HG03159 (cell line): ENCODE data around the gene MEF2A.
"Not testable (repeated sequence)": the region's sequence is repeated elsewhere in the genome, so short reads cannot be mapped to it uniquely, and the experiment has no call there.

Source experiments
- ATAC-seq: cut with Tn5 transposase; IDR thresholded peaks from one replicate; pipeline ENCODE4 v1.9.1; 2021; ENCODE audit warnings: mild to moderate bottlenecking, moderate library complexity; ENCODE audit not compliant: unreplicated experiment

Gene MEF2A

DNA sequence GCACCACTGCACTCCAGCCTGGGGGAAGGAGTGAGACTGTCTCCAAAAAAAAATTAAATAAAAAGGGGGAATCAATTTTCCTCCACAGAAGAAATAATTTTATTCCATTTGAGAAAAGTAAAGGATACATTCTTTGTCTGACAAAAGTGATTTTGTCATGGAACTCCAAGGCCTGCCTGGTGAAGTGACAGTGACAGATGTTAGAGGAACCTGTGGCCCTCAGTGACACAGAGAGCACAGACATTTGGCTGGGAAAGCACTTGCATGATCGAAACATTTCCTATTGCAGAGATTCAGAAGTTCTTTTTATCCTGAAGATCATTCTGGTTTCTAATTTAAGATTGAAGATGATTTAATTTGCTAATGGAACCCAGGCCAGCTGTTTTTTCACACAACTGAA is 161.5 kb downstream of the MEF2A start:
- ATAC-seq, result no peak

DNA sequence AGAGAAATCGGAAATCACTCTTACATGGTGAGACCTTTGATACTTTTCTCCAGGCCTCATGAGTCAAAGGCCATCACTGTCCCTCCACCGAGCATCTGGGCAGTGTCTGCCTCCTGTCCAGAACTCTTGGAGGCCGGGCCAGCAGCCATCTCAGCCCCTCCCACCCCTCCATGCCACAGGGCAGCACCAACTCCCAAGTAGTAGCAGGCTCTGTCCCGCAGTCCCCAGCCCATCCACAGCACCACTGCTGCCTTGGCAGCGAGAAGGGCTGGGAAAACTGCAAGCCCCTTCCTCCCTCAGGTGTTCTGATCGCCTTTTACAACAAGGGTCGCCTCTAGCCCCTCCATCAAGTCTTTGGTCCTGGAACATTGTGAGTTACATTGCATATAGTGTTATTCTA is 161.9 kb downstream of the MEF2A start:
- no peak for ATAC-seq

DNA sequence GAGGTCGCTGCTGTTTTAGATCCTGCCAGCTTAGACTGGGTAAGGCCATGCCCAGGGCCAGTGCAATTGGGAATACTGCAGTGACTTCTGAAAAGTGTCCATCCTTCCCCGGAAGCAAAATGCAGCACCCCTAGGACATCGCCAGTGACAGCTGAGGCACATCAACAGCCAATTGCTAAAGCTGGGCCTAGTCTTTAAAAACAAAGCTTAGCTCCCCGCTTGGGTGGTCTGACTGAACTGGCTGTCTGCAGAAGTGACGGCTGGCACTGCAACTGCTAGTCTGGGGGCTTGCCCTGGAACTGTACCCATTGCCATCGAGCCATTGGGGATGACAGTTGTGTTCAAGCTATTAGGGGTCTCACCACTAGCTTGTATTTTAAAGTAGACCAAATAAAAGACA is 163.1 kb downstream of the MEF2A start:
- no peak for ATAC-seq

DNA sequence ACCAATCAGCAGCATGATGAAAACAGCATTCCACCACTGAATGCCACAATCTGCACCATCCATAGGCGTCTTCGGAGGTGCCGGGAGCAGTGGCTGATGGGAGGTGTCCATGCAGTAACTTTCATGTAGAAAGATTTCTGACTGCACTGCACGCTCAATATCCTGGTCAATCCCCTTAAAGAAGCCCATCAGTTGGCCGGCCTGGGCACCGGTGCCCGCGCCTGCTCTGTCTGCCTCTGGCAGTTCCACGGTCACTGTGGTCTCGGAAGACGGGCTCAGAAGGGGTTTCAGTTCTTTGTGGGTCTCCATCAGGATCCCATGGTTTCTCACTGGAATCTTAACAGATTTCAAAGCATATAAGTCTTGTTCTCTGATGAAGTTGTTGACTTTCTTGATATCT is 163.5 kb downstream of the MEF2A start:
- no peak for ATAC-seq

DNA sequence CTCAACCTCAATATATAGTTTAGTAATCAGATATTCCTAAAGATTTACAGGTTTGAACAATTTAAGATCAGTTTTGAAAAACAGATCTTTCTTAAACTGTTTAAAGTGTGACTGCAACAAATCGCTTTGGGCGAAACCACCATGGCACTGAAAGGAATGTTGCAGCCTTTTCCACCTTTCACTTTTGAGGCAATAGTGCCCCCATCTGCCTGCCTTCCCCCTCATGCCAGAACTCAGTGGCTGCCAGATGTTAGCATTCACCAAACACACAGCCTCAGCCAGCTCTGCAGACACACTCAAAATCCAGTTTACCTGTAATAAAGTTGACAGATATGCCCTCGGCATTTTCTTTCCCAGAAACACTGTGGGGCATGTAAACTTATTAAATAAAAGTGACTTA is 164.1 kb downstream of the MEF2A start:
- ATAC-seq, result no peak

DNA sequence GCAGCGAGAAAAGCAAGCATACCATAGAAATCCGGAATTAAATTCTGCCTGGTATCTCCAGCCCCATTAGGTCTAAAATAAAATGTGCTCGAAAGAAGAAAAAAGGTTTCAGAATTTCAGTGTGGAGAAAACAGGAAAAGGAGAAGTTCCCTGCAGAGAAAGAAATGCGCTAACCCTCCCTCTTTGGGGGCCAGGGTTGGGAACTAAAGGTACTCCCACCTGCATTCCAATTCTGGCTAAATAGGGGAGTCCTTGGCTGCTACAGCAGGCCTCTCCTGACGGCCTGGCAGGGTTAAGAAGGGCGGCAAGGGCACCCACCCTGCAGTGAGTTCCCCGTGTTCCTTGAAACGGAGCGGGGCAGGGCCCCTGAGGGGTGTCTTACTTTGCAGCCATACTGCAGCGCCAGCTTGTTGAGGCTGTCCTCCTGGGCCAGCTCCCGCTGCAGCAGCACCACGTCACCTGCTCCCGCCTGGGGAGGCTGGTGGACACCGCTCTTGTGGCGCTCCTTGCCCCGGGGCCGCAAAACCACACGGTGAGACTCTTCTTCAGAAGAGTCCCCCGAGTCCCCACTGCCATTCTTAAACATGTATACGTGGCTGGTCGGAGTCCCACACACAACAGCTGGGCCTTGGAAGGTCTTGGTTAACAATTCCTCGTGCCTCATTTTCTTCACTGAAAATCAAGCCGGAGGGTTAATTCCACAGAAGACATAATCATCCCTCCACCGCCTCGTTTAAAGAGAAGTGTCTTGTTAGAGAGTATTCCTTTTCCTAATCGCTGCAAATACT is 165.7 kb downstream of the MEF2A start:
- ATAC-seq, result no peak

DNA sequence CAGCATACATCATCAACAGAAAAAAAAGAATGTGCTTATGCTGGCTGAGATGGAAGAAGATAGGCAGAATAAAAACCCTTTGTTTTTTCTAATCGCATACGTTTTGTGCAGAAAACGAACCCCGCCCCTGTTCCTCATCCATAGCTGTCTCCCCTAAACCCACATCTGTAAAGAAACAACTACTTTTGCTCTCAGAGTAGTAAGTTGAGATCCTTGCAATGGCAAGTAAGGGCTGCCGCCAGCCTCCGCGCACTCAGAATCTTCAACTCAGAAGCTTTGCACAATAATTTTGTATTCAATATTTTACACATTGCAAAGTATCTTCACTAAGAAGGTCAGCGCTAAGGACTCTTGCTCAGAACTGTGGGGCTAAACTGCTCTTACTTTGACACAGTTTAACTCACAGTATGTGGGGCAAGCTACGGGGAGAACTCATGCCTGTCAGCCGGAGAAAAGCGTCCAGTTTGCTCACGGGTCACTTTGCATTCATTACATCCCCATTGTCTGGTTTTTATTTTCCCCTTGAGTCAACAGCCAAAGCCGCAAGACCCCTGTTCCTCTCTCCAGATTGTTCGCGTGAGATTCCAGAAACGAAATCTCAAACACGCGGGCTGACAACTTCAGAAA is 166.5 kb downstream of the MEF2A start:
- no peak for ATAC-seq

DNA sequence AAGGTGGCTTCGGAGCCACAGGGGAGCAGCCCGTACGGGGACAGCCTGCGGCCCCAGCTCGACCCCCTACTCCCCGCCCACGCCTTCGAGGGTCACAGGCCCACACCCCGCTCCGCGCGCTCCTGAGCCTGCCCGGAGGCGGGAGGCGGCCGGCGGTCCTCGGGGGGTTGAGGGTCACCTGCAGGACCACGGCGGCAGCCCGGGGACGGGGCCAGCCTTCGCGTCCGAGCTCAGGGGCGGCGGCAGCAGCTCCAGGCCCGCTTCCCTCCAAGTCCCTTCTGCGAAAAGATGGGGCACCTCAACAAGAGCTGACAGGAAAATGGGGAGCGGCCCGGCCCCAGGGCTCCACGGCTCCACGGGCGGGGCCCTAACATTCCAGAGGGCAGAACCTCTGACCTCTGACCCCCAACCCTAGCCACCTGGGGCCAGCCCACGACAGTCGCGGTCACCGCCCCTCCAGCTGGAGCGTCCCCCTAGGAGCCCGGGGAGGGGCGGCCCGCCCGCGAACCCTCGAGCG is 167.0 kb downstream of the MEF2A start:
- ATAC-seq, result peak; percentile 19

DNA sequence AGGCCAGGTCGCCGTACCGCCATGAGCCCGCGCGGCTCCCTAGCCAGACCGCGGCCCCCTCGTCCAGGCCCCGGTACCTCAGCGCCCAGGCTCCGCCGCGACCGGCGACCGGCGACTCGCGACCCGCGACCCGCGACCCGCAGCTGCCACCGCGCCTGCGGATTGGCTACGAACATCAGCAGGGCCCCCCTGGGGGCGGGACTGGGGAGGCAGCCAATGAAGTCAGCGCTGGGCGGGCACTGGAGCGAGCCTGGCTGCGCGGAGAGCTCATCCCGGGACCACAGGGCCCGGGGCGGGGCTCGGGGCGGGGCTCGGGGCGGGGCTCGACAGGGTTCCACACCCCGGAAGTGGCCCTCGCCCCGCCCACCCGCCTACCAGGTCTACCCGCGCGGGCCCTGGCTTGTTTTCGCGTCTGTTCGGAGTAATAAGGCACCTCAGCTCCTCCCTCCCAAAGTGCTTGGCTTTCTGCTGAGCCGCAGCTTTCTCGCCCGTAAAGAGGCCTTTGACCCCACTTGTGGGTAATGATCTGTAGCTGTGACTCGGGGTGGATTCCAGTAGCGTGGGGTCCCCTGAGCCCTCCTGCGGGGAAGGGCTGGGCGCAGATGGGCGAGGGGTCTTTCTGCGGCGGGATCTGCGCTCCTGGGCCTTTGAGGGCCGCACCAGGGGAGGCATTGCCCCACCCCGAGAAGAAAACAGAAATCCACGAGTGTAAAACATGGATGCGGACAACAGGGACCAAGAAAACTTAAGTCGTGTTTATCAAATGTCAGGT is 167.7 kb downstream of the MEF2A start, which contains the start of gene LYSMD4:
Gene LYSMD4 (minus strand): TSS at position 170 of the 772 bp plus-strand sequence. CDS start 1,438 bp downstream, outside the sequence.
- ATAC-seq, result peak; percentile 99

DNA sequence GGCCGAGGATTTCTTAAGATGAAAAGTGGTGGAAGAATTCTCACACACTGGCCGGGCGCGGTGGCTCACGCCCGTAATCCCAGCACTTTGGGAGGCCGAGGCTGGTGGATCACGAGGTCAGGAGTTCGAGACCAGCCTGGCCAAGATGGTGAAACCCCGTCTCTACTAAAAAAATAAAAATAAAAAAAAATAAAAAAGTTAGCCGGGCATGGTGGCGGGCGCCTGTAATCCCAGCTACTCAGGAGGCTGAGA is 168.2 kb downstream of the MEF2A start:
- not testable (repeated sequence) for ATAC-seq

DNA sequence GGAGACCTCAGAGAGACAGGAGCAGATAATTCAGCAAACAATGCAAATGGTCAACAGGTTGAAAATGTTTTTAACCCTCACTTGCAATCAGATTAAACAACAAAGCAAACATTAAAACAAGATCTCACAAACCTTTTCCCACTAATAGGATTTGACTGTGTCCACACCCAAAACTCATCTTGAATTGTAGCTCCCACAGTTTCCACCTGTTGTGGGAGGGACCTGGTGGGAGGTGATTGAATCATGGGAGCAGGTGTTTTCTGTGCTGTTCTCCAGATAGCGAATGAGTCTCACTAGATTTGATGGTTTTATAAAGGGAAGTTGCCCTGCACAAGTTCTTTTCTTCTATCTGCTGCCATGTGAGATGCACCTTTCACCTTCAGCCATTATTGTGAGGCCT is 168.8 kb downstream of the MEF2A start:
- ATAC-seq, result no peak

DNA sequence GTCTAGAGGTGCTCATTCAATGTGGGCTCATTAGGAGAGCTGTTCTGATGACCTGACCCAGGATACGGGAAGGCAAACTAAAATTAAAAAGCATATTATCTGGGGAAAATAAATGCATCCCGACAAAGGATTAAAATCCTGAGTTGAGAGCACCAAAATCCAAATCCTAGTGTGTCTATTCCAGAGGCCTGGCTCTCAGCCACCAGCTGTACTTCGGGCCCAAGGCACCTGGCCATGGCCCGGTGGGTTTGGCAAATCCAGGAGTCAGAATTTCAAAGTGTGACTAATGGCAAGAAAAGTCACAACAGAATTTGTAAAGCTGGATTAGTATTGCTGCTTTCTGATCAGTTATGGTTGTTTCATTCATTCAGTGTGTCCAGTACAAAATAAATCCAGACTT is 170.1 kb downstream of the MEF2A start:
- ATAC-seq, result no peak

DNA sequence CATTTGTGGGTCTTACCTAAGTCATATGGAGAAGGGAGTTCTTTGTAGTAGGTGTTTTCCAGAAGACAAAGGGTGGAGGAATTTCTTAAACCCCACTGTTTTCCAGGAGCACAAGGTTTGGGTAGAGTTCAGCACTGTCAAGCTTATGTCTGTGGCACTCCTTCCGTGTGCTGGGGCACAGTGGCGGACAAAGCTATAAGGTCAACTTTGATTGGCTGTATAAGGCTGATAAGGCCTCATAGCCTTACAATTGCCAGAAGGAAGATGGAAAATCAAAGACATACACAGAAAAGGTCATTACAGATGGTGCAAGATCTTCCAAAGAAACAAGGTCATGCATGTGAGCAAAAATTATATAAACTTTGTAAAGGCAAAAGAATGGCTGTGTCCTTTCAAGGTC is 170.9 kb downstream of the MEF2A start:
- no peak for ATAC-seq

DNA sequence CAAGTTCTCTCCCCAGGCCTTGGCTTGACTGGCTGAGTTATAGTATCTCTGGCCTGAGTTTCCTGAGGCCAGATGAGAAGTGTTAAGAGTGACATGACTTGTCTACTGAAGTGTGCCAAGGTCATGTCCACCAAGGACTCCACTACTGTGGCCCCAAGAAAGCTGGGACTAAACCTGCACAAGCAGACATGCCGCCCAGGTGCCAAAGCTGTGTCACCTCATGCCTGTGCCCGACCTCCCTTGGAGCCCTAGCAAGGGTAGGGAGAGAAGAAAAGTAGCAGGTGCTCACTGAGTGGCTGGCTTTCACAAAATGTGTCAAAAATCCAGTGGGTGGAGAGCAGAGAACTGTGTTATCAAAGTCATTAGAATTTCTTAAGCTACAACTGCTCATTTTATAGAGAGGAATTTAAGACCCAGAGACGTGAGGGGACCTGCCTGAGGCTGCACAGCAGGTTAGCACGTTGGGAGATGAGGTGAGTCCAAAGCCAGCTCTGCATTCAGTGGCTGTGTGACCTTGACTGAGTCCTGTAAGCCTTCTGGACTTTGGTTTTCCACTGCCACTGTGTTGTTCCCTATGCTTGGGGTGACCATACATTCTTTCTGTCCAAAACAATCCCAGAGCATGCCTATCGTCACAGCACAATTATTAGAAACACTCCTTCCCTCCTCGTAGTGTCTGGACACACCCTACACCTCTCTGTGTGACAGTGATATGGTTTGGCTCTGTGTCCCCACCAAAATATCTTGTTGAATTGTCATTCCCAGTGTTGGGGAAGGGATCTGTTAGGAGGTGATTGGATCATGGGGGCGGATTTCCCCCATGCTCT is 172.4 kb downstream of the MEF2A start:
- ATAC-seq, result no peak

DNA sequence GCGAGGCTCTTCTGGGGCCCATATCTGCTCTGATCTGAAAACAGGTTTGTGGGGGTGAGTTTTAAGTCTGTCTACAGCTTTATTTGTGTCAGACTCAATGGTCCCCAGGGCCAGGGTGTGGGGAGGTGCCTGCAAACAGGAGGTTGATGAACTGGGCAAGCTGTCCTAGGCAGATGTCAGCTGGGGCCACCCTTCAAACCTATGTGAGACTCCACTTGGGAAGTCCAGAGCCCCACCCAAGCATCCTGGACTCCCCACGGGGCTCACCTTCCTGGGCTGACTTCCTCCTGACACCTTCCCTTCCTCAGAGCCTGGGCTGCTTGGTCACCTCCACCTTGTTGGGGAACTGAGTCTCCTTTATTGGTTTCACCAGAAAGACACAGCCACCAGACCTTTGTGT is 176.1 kb downstream of the MEF2A start:
- no peak for ATAC-seq

DNA sequence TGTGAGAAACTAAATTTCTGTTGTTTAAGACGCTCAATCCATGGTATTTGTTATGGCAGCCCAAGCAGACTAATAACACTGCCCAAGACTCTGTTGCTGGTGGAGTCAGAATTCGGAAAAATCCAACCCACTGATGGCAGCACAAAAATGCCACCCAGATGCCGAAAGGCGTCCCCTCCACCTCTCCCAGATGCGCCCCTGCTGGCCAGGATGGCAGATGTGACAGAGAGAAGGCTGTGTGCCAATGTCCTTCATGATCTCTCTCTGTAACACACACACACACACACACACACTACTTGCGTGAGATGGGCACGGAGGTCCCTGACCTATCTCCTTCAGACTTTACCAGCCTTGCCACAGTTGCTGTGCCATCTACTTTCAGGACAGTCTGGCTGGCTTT is 178.4 kb downstream of the MEF2A start:
- ATAC-seq, result no peak

DNA sequence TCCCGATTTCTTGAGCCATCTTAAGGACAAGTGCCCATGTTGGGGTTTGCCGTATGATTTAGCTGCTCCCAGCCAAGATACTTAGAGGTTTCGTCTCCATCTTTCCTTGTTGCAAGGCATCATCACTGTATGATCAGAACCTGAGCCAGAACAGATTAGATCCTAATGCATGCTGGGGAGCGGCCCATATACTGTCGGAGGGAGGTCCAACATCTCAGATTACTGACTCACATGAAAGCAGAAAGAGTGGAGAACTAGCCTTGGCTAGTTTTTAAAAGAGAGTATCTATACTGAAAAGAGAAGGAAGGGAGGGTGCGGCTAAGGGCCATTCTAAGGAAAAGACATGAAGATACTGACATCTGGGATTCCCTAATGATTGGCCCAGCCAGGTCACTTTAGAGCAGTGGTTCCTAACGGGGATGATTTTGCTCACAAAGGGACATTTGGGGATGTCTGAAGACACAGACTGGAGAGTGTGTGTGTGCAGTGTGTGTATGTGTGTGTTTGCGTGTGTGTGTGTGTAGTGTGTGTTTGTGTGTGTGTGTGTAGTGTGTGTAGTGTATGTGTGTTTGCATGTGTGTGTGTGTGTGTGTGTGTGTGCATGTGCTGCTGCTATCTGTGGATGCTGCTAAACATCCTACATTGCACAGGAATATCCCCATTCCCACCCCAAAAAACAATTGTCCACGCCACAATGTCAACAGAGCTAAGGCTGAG is 179.7 kb downstream of the MEF2A start:
- no peak for ATAC-seq

DNA sequence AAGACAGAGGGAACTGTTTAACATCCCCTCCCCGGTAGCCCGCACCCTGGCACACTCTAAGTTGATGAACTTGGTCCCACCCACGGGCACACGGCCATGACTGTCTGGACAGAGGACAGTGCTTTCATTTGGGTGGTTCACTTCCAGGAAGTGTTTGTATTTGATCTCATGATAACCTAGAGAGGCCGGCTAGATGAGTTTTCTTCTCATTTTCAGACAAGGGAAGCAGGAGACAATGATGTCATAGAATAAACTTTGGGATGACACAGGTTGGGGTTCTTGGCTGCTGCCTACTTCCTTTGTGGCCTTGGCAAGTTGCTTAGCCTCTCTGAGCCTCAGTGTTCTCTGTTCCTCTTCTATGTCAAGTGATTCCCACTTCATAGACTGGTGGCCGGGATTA is 183.6 kb downstream of the MEF2A start:
- no peak for ATAC-seq

DNA sequence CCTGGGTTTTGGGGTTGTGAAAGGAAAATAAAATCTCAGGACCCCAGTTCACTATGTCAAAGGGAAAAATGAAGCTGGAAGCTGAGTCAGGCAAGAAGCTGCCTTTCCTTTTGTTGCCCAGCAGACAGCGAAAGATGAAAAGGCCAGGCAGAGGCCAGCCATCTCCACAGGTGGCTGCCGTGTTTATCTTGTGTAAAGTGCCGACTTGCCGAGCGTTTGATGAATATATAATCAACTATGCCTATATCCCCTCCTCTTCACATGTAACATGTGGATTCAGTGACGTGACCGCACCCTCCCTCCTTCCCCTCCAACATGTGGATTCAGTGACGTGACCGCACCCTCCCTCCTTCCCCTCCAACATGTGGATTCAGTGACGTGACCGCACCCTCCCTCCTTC is 184.5 kb downstream of the MEF2A start:
- ATAC-seq, result not testable (repeated sequence)

DNA sequence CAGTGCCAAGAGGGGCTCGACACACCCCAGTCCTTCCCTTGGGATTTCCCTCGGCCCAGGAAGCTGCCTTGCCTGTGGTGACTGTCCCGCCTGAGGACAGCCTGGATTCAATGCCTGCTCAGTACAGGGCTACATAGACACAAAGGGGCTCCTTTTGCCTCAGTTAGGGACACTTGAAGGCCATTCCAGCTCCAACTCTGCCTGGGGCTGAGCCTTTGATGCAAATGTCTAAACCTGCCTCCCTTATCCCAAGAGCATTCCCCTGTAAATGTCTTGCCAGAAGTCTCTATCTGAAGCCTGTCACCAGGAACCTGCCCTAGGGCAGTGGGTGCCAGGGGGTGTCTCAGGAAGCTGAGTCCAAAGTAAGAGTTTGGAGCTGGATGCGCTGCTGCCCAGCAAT is 186.8 kb downstream of the MEF2A start:
- no peak for ATAC-seq
